Kidney (tissue), 14 donors: ENCODE results near the gene MCHR2. TPM values are rescaled to one million over a fixed set of nuclear protein-coding genes. Genes with fewer than 3 reads are reported as not detected.

Experiments used
- DNase-seq, 5 donors: peaks; one replicate each; pipeline ENCODE4 v3.0.0-alpha.2; 2013 to 2020
- FAIRE-seq: peaks from 2 replicates; lab custom pipeline; 2012; peaks lifted over from hg19 to GRCh38; lab: Jason Lieb, UNC
- H3K27ac ChIP-seq, 2 donors: one replicate each; pipeline ENCODE4 v1.7.0; 2013; ENCODE audit warnings: low read depth in 2 of 2, low read length in 2 of 2, inconsistent platforms in 1 of 2
- H3K27me3 ChIP-seq: one replicate; pipeline ENCODE4 v1.7.1; 2013; ENCODE audit warnings: low read length, inconsistent platforms; ENCODE audit not compliant: control insufficient read depth, insufficient read depth
- H3K36me3 ChIP-seq, 3 donors: one replicate each; pipeline versions ENCODE4 v1.7.0 to v1.7.1; 2013; ENCODE audit warnings: low read length in 3 of 3, control low read depth in 1 of 3, inconsistent platforms in 1 of 3; ENCODE audit not compliant: insufficient read depth in 3 of 3, control insufficient read depth in 2 of 3
- H3K4me1 ChIP-seq, 3 donors: one replicate each; pipeline versions ENCODE4 v1.7.0 to v1.7.1; 2013; ENCODE audit warnings: low read length in 3 of 3, inconsistent platforms in 1 of 3, low read depth in 1 of 3; ENCODE audit not compliant: control insufficient read depth in 2 of 3, insufficient read depth in 2 of 3
- H3K4me3 ChIP-seq, 3 donors: one replicate each; pipeline versions ENCODE4 v1.7.0 to v1.8.1; 2013; ENCODE audit warnings: low read length in 3 of 3, control low read depth in 1 of 3, inconsistent platforms in 1 of 3
- H3K9ac ChIP-seq, 3 donors: one replicate each; pipeline versions ENCODE4 v1.7.0 to v1.7.1; 2013; ENCODE audit warnings: low read length in 3 of 3, control low read depth in 1 of 3, inconsistent platforms in 1 of 3
- H3K9me3 ChIP-seq, 3 donors: one replicate each; pipeline versions ENCODE4 v1.7.0 to v1.7.1; 2013; ENCODE audit warnings: low read length in 3 of 3, control low read depth in 1 of 3, inconsistent platforms in 1 of 3; ENCODE audit not compliant: control insufficient read depth in 2 of 3, insufficient read depth in 1 of 3
- intact Hi-C: fragments of 100-400 bp; cut with DNase I; formaldehyde crosslinking; loops from one replicate; pipeline ENCODE4 v1.11.1; 2022
- polyA plus RNA-seq: library from polyadenylated mRNA; stranded (reverse); fragments of 350-450 nt; fragmentation: Illumina TruSeq; extraction: RNeasy Lipid Tissue Mini Kit (QIAGEN cat#74804); gene quantifications from one replicate; pipeline ENCODE4 v1.2.3, GENCODE V29; 2014; ENCODE audit warnings: low read depth, low replicate concordance; ENCODE audit not compliant: insufficient read depth
- total RNA-seq: library from RNA; stranded (reverse); fragmentation: NEBNext Ultra II Directional; extraction: Animal tissue kit (Norgen Biotek cat#: 25700); gene quantifications from one replicate; pipeline ENCODE4 v1.2.1, GENCODE V29; 2021
- TF ChIP-seq, protein P1 (sequence below): IDR thresholded peaks from 3 replicates; pipeline ENCODE4 v1.5.1; 2012; ENCODE audit warnings: mild to moderate bottlenecking, moderate library complexity, borderline replicate concordance; ENCODE audit not compliant: insufficient read depth; ENCODE audit errors: extremely low read depth
- donor health status: control.
- donor health status: control.
- donor health status: control.
- donor health status: control.
- donor health status: control.
- donor health status: DM: yes; HTN: yes; CAD: no.
- donor health status: Normal renal cell carcinoma (clear cell type).

The MCHR2 gene
- total and polyA plus RNA-seq, 2 donors from 2014 or later, result not detected

DNA sequence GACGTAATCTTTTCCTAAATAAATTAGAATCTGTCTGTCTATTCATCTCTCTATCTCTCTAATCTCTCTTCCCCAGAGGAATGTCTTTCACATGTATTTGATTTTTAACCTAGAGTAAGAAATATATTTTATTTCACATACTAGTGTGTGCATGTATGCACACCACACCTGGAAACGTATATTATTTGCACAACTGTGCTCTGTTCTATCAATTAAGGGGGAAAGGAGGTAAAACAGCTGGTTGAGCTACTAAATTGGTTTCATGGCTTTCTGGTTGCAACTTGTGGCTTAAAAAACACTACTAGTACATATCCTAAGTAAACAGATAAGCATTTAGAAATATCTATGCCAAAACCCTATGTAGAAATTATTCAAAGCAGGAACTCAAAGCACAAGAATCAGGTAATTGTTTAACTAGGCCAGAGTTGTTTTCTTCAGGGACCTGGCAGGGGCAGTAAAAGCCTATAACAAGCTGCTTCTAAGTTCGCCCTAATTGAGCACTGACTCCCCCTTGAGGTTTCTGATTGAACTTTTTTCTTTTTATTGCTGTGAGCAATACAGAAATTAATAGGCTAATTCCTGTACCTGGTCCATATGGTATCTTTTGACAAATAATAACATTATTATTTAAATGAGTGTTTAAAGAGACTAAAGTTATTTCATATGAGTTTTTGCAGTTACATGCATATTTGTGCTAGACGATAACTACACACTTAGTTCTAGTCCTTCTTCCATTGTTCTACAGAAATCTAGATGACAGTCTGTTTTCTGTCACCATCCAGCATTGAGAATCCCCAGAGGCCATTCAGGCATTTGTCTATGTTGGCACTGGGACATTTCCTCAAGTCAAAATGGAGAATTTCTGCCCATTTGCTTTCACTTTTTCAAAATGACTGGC, 88.6 kb downstream of the MCHR2 start:
- no peaks in the 10 kb centered on the region for H3K9me3 ChIP-seq
- DNase-seq, result peak in 2 of 5 donors; percentile 56 to 66
- no peaks in the 10 kb centered on the region for H3K36me3 ChIP-seq
- intact Hi-C loops, result no loop called here
- no peak overlapping the region for H3K9ac ChIP-seq
- no peaks in the 10 kb centered on the region for H3K27me3 ChIP-seq
- H3K4me1 ChIP-seq, result no peaks in the 10 kb centered on the region
- no peak overlapping the region for H3K27ac ChIP-seq
- peak; percentile 90 for FAIRE-seq
- H3K4me3 ChIP-seq, result no peak overlapping the region
- TF ChIP-seq, protein P1, sequence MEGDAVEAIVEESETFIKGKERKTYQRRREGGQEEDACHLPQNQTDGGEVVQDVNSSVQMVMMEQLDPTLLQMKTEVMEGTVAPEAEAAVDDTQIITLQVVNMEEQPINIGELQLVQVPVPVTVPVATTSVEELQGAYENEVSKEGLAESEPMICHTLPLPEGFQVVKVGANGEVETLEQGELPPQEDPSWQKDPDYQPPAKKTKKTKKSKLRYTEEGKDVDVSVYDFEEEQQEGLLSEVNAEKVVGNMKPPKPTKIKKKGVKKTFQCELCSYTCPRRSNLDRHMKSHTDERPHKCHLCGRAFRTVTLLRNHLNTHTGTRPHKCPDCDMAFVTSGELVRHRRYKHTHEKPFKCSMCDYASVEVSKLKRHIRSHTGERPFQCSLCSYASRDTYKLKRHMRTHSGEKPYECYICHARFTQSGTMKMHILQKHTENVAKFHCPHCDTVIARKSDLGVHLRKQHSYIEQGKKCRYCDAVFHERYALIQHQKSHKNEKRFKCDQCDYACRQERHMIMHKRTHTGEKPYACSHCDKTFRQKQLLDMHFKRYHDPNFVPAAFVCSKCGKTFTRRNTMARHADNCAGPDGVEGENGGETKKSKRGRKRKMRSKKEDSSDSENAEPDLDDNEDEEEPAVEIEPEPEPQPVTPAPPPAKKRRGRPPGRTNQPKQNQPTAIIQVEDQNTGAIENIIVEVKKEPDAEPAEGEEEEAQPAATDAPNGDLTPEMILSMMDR, result peak; percentile 46

DNA sequence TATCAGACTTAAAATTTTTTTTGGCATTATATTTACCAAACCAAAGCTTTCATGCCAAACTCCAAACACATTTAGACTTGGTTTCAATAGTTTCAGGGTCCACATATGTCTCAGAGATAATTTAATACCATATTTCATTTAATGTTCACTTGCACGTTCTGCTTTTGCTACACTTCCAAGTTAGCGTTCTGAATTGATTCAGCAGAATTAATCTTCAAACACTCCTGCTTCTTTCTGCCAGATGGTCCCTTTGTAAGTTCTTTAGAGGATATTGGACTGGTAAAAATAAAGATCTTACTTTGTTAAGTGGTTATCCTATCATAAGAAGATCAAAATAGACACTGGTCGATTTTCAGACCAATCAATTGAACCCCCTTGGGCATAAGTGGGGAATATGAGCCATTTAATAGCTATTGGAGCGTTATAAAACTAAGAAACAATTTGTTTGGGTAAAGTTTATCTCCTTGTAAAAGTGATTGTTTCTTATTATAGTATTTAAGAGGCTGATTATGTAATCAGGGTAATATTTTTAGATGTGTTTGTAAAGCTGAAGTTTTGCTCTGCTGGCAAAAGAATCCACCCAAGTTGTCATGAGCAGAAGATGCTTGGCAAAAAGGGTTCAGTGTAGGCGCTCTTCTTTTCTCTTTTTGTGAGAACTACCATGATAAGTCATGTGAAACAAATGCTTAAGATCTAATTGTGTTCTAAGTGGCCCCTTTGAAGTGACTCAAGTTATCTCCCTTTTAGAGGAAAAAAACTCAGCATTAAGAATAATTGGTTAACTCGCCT, 92.2 kb downstream of the MCHR2 start:
- Histone ChIP-seq H3K27me3 (no peaks in the 10 kb centered on the region), H3K4me3 (no peak overlapping the region), H3K9me3 (no peaks in the 10 kb centered on the region), H3K27ac (no peak overlapping the region), H3K36me3 (no peaks in the 10 kb centered on the region), H3K4me1 (no peaks in the 10 kb centered on the region), H3K9ac (no peak overlapping the region)
- DNase-seq (no peak), FAIRE-seq (no peak)
- intact Hi-C loops, result no loop called here
- TF ChIP-seq, protein P1, result no peak

- H3K9ac ChIP-seq, result no peak overlapping the region
- no peaks in the 10 kb centered on the region for H3K27me3 ChIP-seq
- no peak overlapping the region for H3K27ac ChIP-seq
- TF ChIP-seq, protein P1, result no peak
- no peaks in the 10 kb centered on the region for H3K36me3 ChIP-seq
- H3K4me3 ChIP-seq, result no peak overlapping the region
- intact Hi-C loops, result no loop called here
- H3K4me1 ChIP-seq, result no peaks in the 10 kb centered on the region
- FAIRE-seq (no peak), DNase-seq (no peak)
- H3K9me3 ChIP-seq, result no peaks in the 10 kb centered on the region
Observed at GRCh38 chr6:99894815-99895214, 99.2 kb downstream of the MCHR2 start.
